Skin of body (tissue), 2 donors: ENCODE data around the gene POLD1. TPM values are rescaled to one million over a fixed set of nuclear protein-coding genes. Genes with fewer than 3 reads are reported as not detected.
A peak's percentile ranks its signal among the peaks of the same experiment; 100 is the strongest.
"Not testable (repeated sequence)": the region's sequence is repeated elsewhere in the genome, so short reads cannot be mapped to it uniquely, and the experiment has no call there.

Experiments used
- DNase-seq: peaks from one replicate; lab custom pipeline; 2025; lab: John Stamatoyannopoulos, UW
- total RNA-seq: library from RNA; depleted of rRNA; stranded (reverse); fragments of >200 nt; gene quantifications from one replicate; pipeline ENCODE4 v1.2.3, GENCODE V29; 2014

The POLD1 gene
- 16.0 TPM for total RNA-seq

DNA sequence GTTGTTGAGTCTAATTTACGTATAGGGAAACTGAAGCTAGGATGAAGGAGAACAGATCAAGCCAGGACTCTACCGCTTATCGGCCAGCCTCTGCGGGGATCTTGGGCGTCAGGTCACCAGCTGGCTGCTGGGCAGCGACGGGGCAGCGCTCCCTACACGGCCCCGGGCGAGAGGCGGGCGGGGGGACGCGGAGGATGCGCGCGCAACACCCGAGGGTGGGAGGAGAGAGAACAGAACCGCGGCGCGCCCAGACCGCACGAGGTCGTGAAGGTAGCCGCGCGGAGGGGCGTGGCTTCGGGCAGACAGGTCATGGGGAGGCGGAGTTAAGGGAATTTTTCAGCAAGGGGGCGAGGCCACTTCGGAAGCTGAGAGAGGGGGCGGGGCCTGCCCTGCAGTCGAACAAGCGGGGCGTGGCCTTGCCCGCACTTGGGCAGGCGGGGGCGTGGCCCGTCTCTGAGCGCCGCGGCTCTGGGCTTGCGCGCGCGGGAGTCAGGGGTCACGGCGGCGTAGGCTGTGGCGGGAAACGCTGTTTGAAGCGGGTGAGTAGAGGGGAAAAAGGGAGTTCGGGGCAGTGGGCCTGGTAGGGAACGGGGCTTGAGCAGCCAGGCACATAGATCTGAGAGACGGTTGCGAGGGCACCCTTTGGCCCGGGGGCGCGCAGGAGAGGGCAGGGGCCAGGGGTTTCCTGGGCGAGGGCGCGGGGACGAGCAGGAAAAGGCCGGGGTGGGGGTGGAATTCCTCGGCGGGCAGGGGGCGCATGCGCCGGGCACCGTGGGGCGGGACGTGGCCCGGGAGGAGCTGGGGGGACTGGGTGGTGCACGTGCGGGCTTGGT lies at the start of gene POLD1:
POLD1 (plus strand) TSS at position 496 of the 833 bp plus-strand sequence. CDS start 14,505 bp downstream, outside the sequence.
- DNase-seq, result peak; percentile 90

DNA sequence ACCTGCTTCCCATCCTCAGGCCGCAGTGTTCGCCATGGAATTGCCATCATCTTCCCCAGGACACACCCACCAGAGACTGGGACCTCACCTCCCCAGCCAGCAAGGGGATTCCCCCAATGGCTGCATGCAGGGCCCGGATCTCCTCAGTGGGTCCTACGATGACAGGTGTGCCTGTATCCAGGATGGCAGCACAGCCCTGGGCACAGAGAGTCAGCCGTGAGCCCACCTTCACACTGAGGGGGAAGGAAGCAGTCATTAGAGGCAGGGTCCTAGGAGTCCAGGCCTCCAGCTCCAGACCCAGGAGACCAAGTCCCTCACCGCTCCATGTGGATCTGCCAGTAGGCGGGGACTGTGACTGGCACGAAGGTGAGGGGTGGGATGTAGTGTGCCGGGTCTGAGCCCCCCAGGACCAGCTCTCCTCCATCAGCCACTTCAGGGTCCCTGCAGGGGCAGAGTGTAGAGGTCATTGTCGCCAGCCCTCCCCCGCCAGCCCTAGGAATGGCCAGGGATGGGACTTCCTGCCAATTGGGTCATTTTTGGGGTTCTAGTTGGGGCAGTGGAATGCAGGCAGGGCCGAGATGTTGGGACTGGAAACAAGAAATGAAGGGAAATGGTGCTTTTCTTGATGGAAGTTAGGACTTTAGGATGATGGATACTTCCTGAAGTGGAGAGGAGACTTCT lies 49.3 kb upstream of the POLD1 start:
- DNase-seq, result no peak

DNA sequence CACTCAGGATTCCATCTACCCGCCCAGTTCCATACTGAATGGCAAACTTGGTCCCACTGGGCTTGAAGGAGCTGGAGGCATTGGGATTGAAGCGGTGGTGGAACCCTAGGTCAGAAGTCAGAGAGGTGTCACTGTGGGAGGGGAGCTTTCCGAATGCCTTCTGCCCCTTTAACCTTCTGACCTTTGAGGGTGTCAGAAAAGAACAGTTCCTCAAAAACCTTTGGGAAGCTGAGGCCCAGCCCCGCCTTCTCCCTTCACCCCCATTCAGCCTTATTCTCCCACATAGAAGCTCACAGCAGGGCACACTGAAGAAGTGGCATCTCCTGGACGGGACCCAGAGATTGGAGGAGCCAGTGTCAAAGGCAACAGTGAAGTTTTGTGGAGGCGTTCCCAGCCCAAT lies 47.1 kb upstream of the POLD1 start:
- not testable (repeated sequence) for DNase-seq

DNA sequence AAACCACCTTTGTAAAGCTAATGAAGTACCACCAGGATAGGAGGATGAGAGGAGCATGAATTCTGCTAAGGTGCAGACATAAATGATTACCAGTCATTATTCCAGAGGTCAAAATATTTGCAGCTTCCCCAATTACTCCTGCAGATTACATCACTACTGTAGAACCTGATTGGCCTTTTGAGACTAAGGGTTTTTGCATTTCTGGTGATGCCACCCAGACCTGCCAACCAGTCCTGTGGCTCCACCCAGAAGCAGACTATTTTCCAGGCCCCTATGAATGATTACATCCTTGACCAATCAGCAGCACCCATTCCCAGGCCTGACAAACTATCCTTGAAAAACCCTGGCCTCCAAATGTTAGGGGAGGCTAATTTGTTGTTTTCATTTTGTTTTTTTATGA lies 43.8 kb upstream of the POLD1 start:
- no peak for DNase-seq

DNA sequence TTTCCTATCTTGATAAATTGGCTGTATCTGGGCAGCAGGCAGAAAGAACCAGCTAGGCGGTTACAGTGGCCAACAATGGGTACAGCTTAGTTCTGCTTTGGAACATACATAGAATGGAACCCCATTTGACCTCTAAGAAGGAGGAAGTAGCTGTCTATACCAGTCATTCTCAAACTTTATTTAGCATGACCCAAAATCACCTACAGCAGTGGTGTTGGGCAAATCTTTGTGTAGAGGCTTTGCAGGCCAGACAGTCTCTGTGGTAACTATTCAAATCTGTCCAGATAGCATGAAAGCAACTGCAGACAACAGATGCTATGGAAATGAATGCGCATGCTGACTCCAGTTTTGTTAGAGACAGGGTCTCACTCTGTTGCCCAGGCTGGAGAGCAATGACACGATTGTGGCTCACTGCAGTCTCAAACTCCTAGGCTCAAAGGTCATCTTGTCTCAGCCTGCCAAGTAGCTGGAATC lies 43.0 kb upstream of the POLD1 start:
- no peak for DNase-seq

DNA sequence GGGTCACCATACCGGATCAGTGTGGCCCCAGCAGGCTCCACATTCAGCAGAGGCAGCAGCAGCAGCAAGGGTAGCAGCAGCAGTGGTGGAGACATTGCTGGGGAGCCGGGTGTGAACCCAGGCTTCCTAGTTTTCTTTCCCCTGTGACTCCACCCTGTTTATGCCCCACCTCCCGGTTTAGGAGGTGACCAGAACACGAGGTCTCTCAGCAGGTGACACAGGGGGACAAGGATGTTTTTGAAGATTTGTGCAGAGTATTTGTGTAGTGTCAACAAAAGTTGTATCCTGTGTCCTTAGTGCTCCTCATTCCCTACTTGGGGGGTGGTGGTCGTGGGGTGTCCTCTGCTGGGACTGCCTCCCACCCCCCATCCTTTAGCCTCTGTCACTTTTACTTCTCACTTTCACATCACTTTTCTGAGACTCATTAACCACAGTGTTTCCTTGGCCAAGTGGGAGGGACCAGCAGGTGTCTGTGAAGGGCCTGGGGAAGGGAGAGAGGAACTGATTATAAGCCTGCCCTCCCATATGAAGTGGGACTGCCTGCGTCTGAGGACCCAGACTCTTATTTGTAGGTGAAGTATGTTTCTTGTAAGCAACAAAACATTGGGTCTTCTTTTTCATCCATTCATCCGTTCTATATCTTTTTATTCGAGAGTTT lies 39.4 kb upstream of the POLD1 start:
- DNase-seq, result no peak

DNA sequence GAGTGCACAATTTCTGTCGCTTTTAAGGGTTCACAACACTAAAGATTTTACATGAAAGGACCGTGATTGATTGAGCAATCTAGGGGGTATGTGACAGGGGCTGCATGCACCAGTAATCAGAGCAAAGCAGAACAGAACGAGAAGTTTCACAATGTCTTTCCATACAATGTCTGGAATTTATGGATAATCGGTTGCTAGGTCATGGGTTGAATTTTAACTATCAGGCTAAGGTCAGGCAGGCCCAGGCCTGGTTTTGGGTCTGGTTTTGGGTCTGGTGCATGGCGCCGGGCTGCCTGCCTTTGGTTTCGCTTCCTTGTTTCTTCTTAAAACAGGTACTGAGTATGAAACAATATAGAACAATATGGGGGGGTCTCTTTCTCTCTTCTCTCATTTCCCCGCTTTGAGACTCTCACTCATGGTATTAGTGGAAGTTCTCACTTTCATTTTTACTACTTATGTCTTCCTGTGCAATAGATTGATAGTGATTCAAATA lies 37.0 kb upstream of the POLD1 start:
- not testable (repeated sequence) for DNase-seq

DNA sequence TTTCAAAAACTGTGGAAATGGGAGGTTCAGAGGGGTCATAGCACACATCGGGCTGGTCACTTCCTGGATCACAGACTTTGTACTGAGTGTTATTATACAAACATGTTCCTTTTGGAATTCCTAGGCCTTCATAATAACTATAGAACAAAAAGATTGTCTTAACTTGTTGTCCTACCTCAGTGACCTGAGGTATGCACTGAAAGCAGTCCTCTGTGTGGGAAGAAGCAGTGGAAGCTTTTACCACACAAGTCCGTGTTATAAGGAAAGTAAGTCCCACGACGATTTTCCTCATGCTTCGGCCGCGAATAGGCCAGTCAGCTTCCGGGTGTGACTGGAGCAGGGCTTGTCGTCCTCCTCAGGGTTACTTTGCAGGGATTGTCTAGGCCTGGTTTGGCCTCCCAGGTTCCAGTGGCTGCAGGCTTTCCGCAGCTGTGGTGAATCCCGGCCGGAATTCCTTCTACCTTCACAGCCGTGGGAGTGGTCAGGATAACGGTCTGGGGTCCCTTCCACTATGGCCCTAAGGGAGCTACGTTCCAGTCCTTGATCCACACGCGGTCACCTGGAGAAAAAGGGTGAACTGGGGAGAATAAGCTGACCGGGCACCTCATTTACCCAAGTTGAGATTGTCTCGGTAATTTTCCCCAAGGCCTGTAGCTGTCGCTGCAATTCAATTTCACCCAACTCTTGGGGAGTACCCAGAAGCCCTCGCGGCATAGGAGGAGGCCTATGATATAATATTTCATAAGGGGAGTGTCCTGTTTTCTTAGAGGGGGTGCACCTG lies 34.7 kb upstream of the POLD1 start:
- no peak for DNase-seq

DNA sequence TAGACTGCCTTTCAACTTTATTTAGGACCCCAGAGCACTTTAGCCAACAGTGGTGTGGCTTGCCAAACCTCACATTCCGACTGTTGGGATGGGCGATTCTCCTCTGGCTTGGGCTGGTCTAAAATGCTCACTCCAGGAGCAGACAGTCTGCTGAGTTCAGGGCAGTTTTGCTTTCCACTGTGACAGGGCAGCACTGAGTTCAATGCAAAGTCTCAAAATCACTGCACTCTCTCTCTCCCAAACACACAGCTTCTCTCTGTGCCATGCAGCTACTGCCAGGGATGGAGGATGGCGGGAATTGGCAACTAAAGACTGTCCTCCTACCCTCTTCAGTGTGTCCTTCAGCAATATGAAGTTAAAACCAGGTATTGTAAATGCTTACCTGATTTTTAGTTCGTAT lies 31.9 kb upstream of the POLD1 start:
- no peak for DNase-seq

DNA sequence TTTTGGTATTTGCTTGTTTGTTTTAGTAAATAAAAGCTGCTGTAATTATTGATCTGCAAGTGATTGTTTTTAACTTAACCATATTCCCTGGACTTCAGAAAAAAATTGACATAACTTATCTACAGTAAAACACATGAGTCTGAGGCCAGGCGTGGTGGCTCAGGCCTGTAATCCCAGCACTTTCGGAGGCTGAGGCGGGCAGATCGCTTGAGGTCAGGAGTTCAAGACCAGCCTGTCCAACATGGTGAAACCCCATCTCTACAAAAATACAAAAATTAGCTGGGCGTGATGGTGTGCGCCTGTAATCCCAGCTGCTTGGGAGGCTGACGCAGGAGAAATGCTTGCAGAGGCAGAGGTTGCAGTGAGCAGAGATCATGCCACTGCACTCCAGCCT lies 30.7 kb upstream of the POLD1 start:
- not testable (repeated sequence) for DNase-seq

DNA sequence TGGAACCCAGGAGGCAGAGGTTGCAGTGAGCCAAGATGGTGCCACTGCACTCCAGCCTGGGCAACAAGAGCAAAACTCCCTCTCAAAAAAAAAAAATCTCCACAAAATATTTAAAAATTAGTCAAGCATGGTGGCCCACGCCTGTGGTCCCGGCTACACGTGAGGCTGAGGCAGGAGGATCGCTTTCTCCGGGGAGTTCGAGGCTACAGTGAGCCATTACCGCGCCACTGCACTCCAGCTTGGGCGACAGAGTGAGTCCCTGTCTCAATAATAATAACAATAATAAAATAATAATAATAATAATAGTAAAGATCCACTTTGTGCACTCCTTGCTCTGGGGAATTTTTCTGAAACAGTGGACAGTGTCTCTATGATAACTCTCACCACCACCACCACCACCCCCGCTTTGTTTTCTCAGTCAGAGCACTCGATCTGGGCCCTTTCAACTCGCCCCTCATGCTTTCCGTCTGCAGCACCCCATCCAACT lies 27.4 kb upstream of the POLD1 start:
- no peak for DNase-seq

DNA sequence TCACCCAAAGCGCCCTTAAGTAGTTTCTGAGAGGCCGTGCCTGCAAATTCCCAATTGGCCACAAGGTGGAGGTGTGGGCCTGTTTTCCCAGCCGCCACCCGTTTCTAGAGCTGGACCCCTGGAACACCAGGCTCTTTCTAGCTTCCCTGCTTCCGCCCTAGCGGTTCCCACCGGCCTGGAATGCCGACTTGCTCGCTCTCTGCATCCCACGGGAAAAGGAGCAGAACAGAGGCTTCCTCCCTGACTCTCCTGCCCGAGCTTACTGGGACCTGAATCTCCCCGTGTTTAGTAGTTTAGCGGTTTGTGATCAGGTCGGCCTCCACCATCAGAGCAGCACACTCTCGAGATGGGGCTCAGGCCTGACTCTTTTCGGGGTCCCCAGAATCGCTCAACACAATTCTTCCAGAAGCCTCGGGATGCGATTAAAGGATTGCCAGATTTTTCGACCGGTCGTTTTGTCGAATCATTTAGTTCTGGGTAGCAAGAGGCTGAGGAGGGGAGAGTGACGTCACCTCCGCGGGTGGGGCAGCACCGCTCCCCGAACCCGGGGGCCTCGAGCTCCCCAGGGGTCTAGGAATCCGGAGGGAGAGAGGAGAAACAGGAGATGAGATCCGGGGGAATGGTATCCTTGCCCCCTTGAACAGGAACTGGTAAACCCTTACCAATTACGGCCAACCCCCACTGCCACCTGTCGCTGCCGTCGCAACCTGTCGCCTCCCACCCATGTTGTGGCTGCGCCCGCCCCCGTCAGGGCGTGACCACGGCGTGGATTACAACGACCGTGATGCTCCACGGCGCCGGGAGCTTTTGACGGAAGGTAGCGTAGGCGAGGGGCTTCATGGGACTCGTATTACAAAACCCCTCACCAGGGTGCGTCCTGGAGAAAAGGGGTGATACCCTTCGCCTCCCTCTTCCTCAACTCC lies 26.7 kb upstream of the POLD1 start:
- DNase-seq, result no peak

DNA sequence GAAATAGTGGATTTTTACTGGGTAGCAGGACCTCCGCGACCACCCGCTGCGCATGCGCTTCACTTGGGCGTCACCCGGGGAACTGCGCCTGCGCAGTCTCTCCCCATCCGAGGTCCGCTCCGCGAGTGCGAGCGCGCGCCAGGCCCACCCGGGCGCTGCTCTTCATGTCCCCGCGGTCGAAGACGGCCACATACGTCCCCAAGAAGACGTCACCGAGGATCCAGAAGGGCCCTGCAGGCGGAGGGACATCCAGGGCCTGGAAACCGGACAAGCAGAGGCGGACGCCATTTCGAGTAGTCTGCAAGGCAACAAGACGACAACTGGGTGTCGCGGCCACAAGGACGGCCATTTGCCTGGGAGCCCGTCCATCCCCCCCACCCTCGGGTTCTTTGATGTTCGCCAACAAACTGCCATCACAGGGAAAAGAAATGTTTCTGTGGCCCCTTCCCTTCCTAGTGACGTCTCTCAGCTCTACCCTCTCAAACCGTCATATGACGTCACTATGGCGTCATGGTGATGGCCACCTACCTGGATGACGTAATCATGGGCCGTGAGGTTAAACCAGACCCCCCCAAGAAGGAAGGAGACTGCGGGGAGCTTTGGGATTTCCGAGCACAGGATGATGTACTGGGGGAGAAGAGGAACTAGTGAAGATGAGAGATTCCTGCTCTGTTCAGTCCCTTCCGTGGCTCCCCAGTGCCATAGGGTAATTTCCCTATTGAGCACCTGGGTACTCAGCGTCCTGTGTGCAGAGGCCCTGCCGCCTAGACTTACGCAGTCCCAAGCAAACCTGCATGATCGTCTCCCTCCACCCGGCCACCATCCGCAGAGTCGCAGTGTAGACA lies 25.4 kb upstream of the POLD1 start:
- no peak for DNase-seq

DNA sequence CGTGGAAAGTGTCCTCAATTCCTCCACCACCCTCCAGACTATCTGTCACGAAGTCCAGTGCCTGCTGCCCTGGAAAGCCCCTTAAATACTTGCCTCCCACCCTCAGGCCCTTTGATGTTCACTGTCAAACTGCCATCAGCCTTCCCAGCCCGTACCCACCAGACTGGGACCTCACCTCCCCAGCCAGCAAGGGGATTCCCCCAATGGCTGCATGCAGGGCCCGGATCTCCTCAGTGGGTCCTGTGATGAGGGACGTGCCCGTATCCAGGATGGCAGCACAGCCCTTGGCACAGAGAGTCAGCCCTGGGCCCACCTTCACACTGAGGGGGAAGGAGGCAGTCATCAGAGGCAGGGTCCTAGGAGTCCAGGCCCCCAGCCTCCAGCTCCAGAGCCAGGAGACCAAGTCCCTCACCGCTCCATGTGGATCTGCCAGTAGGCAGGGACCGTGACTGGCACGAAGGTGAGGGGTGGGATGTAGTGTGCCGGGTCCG lies 24.8 kb upstream of the POLD1 start:
- DNase-seq, result no peak

DNA sequence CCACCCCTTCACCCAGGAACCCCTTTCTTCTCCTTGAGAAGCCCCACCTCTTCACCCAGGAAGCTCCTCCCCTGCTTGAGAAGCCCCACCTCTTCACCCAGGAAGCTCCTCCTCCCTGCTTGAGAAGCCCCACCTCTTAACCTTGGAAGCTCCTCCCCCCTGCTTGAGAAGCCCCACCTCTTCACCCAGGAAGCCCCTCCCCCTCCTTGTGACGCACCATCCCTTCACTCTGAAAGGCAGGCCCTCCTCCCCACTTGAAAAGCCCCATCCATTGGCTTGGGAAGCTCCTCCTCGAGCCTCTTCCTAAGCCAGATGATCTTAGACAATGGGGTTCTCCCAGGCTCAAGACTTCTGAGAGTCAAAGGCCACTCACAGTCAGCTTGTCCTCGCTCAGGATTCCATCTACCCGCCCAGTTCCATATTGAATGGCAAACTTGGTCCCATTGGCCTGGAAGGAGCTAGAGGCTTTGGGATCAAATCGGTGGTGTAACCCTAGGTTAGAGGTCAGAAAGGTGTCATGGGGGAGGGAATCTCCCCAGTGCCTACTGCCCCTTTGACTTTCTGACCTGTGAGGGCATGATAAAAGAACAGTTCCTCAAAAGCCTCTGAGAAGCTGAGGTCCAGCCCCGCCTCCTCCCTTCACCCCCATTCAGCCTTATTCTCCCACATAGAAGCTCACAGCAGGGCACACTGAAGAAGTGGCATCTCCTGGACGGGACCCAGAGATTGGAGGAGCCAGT lies 22.7 kb upstream of the POLD1 start:
- no peak for DNase-seq

DNA sequence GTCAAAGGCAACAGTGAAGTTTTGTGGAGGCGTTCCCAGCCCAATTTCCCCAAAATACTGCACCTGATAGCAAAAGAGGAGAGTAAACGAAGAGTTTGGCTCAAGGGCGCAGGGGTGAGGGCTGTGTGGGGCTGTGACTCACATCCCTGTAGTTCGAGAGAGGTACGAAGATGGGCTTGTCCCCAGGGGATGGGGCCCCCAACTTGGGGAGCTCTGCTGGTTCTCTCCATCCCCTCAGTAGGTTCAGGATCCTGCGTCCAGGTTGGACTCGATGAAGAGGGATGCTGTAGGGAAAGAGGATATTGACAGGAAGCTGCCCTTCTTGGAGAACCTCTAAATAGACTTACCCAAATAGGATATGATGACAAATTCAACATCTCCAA lies 22.1 kb upstream of the POLD1 start:
- DNase-seq, result no peak

DNA sequence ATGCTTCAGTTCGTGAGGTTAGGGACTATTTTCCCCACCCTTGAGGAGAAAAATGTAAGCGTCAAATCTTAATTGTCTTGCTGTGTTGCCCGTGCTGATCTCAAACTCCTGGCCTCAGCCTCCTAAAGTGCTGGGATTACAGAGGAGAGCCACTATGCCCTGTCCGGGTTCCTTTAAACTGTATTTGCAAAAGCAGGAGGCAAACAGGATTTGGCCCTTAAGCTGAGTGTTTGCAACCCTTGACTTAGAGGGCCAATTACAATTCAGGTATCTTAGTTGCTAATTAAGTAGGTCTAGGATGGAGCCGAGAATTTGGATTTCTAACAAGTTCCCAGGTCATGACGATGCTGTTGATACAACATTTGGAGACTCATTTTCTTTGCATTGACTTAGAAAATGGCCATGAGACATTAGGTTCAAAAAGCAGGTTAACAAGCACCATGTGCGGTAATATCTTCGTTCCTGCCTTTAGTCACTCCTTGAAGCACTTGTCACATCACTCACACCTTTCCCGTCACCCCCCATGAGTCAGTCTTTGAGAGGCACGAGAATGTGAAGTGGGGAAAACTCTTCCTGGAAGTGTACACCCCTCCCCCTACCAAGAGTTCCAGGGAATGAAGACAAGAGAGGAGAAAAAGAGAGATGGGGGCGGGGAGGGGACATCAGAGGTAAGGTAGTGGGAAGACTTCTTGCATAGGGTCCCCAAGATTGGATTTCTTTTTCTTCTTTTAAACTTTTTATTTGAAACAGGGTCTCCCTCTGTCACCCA lies 21.3 kb upstream of the POLD1 start:
- DNase-seq, result no peak
